ENCODE results near the gene KIF25.

GRCh38 chr6:168016176-168016620, 18.7 kb downstream of the KIF25 start:
- TF ChIP-seq POLR2A (IDR thresholded peaks at IDR 0.05), result no peak
- TF ChIP-seq, protein P1, sequence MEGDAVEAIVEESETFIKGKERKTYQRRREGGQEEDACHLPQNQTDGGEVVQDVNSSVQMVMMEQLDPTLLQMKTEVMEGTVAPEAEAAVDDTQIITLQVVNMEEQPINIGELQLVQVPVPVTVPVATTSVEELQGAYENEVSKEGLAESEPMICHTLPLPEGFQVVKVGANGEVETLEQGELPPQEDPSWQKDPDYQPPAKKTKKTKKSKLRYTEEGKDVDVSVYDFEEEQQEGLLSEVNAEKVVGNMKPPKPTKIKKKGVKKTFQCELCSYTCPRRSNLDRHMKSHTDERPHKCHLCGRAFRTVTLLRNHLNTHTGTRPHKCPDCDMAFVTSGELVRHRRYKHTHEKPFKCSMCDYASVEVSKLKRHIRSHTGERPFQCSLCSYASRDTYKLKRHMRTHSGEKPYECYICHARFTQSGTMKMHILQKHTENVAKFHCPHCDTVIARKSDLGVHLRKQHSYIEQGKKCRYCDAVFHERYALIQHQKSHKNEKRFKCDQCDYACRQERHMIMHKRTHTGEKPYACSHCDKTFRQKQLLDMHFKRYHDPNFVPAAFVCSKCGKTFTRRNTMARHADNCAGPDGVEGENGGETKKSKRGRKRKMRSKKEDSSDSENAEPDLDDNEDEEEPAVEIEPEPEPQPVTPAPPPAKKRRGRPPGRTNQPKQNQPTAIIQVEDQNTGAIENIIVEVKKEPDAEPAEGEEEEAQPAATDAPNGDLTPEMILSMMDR (IDR thresholded peaks at IDR 0.05), result no peak

Measured in breast epithelium (tissue), 3 donors.